Stimulated activated memory B cell treated with anti-CD40 and anti-IgM and Interleukin-4, amounts not matched to agents 10 μg/mL and 1 μg/mL and 100 μg/mL, for 72 hours (primary cell): Measurements from ENCODE around the gene ZNF32.

Source experiments
- ATAC-seq: fragments of 150-1000 bp; cut with Tn5 transposase; 2 replicates; pipeline ENCODE4 v1.10.0; 2021
- H3K27ac Mint-ChIP-seq: one replicate; pipeline ENCODE4 v1.8.0; 2022; ENCODE audit warnings: mild to moderate bottlenecking, mixed read lengths
- H3K27me3 Mint-ChIP-seq: one replicate; pipeline ENCODE4 v1.8.0; 2022; ENCODE audit warnings: mixed read lengths
- H3K36me3 Mint-ChIP-seq: one replicate; pipeline ENCODE4 v1.8.0; 2022; ENCODE audit warnings: mixed read lengths
- H3K4me1 Mint-ChIP-seq: one replicate; pipeline ENCODE4 v1.8.0; 2022; ENCODE audit warnings: mixed read lengths
- H3K4me3 Mint-ChIP-seq: one replicate; pipeline ENCODE4 v1.8.0; 2022; ENCODE audit warnings: mild to moderate bottlenecking, moderate library complexity, mixed read lengths
- H3K9me3 Mint-ChIP-seq: one replicate; pipeline ENCODE4 v1.8.0; 2022; ENCODE audit warnings: mixed read lengths

ZNF32 gene

GRCh38 chr10:43686414-43686813 is 37.7 kb upstream of the ZNF32 start:
- Mint-ChIP-seq H3K4me3 (no peak overlapping the region), H3K27ac (no peak overlapping the region), H3K27me3 (peaks cover 54% of the 10 kb centered on the region), H3K4me1 (no peaks in the 10 kb centered on the region), H3K9me3 (no peaks in the 10 kb centered on the region), H3K36me3 (no peaks in the 10 kb centered on the region)
- ATAC-seq = no peak

- H3K36me3 Mint-ChIP-seq = no peaks in the 10 kb centered on the region
- peaks cover 58% of the 10 kb centered on the region for H3K27me3 Mint-ChIP-seq
- no peaks in the 10 kb centered on the region for H3K4me1 Mint-ChIP-seq
- H3K9me3 Mint-ChIP-seq = no peaks in the 10 kb centered on the region
- H3K4me3 Mint-ChIP-seq = no peak overlapping the region
- no peak for ATAC-seq
- no peak overlapping the region for H3K27ac Mint-ChIP-seq
These were observed 37.1 kb upstream of the ZNF32 start for GRCh38 chr10:43685744-43686143.

- H3K27me3 Mint-ChIP-seq = peaks cover 65% of the 10 kb centered on the region
- H3K9me3 Mint-ChIP-seq = no peaks in the 10 kb centered on the region
- H3K4me1 Mint-ChIP-seq = no peaks in the 10 kb centered on the region
- H3K36me3 Mint-ChIP-seq = no peaks in the 10 kb centered on the region
- no peak overlapping the region for H3K27ac Mint-ChIP-seq
- no peak for ATAC-seq
- H3K4me3 Mint-ChIP-seq = no peak overlapping the region
These were observed 35.5 kb upstream of the ZNF32 start for GRCh38 chr10:43684292-43684559.

- H3K9me3 Mint-ChIP-seq = no peaks in the 10 kb centered on the region
- H3K27ac Mint-ChIP-seq = no peak overlapping the region
- peaks cover 65% of the 10 kb centered on the region for H3K27me3 Mint-ChIP-seq
- no peaks in the 10 kb centered on the region for H3K4me1 Mint-ChIP-seq
- H3K4me3 Mint-ChIP-seq = no peak overlapping the region
- ATAC-seq = no peak
- no peaks in the 10 kb centered on the region for H3K36me3 Mint-ChIP-seq
These were observed 35.0 kb upstream of the ZNF32 start for GRCh38 chr10:43683451-43684291.

GRCh38 chr10:43682956-43683355 is 34.3 kb upstream of the ZNF32 start:
- H3K4me3 Mint-ChIP-seq = no peak overlapping the region
- ATAC-seq = no peak
- H3K27ac Mint-ChIP-seq = no peak overlapping the region
- no peaks in the 10 kb centered on the region for H3K4me1 Mint-ChIP-seq
- H3K27me3 Mint-ChIP-seq = peaks cover 61% of the 10 kb centered on the region
- H3K9me3 Mint-ChIP-seq = no peaks in the 10 kb centered on the region
- no peaks in the 10 kb centered on the region for H3K36me3 Mint-ChIP-seq

- H3K36me3 Mint-ChIP-seq = no peaks in the 10 kb centered on the region
- ATAC-seq = no peak
- no peaks in the 10 kb centered on the region for H3K9me3 Mint-ChIP-seq
- no peak overlapping the region for H3K27ac Mint-ChIP-seq
- peaks cover 48% of the 10 kb centered on the region for H3K27me3 Mint-ChIP-seq
- no peak overlapping the region for H3K4me3 Mint-ChIP-seq
- no peaks in the 10 kb centered on the region for H3K4me1 Mint-ChIP-seq
These were observed 33.0 kb upstream of the ZNF32 start for GRCh38 chr10:43681721-43682120.

- no peaks in the 10 kb centered on the region for H3K4me1 Mint-ChIP-seq
- no peak overlapping the region for H3K4me3 Mint-ChIP-seq
- no peaks in the 10 kb centered on the region for H3K36me3 Mint-ChIP-seq
- no peak overlapping the region for H3K27ac Mint-ChIP-seq
- H3K27me3 Mint-ChIP-seq = peaks cover 43% of the 10 kb centered on the region
- no peak for ATAC-seq
- no peaks in the 10 kb centered on the region for H3K9me3 Mint-ChIP-seq
These were observed 32.5 kb upstream of the ZNF32 start for GRCh38 chr10:43681220-43681619.

- Mint-ChIP-seq H3K36me3 (no peaks in the 10 kb centered on the region), H3K9me3 (no peaks in the 10 kb centered on the region), H3K4me3 (no peak overlapping the region), H3K4me1 (no peaks in the 10 kb centered on the region), H3K27ac (no peak overlapping the region), H3K27me3 (peaks cover 43% of the 10 kb centered on the region)
- ATAC-seq = no peak
These were observed 31.4 kb upstream of the ZNF32 start for GRCh38 chr10:43680035-43680434.

GRCh38 chr10:43679509-43679908 is 30.8 kb upstream of the ZNF32 start:
- no peak overlapping the region for H3K4me3 Mint-ChIP-seq
- ATAC-seq = no peak
- no peak overlapping the region for H3K27ac Mint-ChIP-seq
- no peaks in the 10 kb centered on the region for H3K36me3 Mint-ChIP-seq
- peaks cover 43% of the 10 kb centered on the region for H3K27me3 Mint-ChIP-seq
- no peaks in the 10 kb centered on the region for H3K9me3 Mint-ChIP-seq
- no peaks in the 10 kb centered on the region for H3K4me1 Mint-ChIP-seq

- no peak overlapping the region for H3K4me3 Mint-ChIP-seq
- no peak overlapping the region for H3K27ac Mint-ChIP-seq
- no peaks in the 10 kb centered on the region for H3K4me1 Mint-ChIP-seq
- peaks cover 42% of the 10 kb centered on the region for H3K27me3 Mint-ChIP-seq
- H3K36me3 Mint-ChIP-seq = no peaks in the 10 kb centered on the region
- ATAC-seq = no peak
- H3K9me3 Mint-ChIP-seq = no peaks in the 10 kb centered on the region
These were observed 30.0 kb upstream of the ZNF32 start for GRCh38 chr10:43678654-43679053.

- no peaks in the 10 kb centered on the region for H3K36me3 Mint-ChIP-seq
- H3K4me1 Mint-ChIP-seq = no peaks in the 10 kb centered on the region
- H3K27ac Mint-ChIP-seq = no peak overlapping the region
- H3K9me3 Mint-ChIP-seq = no peaks in the 10 kb centered on the region
- ATAC-seq = no peak
- H3K27me3 Mint-ChIP-seq = peaks cover 36% of the 10 kb centered on the region
- H3K4me3 Mint-ChIP-seq = no peak overlapping the region
These were observed 28.2 kb upstream of the ZNF32 start for GRCh38 chr10:43676901-43677300.

- no peaks in the 10 kb centered on the region for H3K36me3 Mint-ChIP-seq
- peaks cover 5% of the 10 kb centered on the region for H3K4me1 Mint-ChIP-seq
- H3K9me3 Mint-ChIP-seq = no peaks in the 10 kb centered on the region
- ATAC-seq = no peak
- H3K4me3 Mint-ChIP-seq = no peak overlapping the region
- no peak overlapping the region for H3K27ac Mint-ChIP-seq
- peaks cover 36% of the 10 kb centered on the region for H3K27me3 Mint-ChIP-seq
These were observed 27.6 kb upstream of the ZNF32 start for GRCh38 chr10:43676331-43676730.

- H3K36me3 Mint-ChIP-seq = no peaks in the 10 kb centered on the region
- H3K27ac Mint-ChIP-seq = no peak overlapping the region
- no peak overlapping the region for H3K4me3 Mint-ChIP-seq
- no peak for ATAC-seq
- H3K27me3 Mint-ChIP-seq = peaks cover 41% of the 10 kb centered on the region
- H3K9me3 Mint-ChIP-seq = no peaks in the 10 kb centered on the region
- peaks cover 5% of the 10 kb centered on the region for H3K4me1 Mint-ChIP-seq
These were observed 26.0 kb upstream of the ZNF32 start for GRCh38 chr10:43674553-43675210.

GRCh38 chr10:43673471-43673870 is 24.8 kb upstream of the ZNF32 start:
- H3K4me1 Mint-ChIP-seq = peaks cover 5% of the 10 kb centered on the region
- H3K27ac Mint-ChIP-seq = no peak overlapping the region
- ATAC-seq = no peak
- peaks cover 46% of the 10 kb centered on the region for H3K27me3 Mint-ChIP-seq
- H3K36me3 Mint-ChIP-seq = no peaks in the 10 kb centered on the region
- no peak overlapping the region for H3K4me3 Mint-ChIP-seq
- H3K9me3 Mint-ChIP-seq = no peaks in the 10 kb centered on the region

GRCh38 chr10:43671659-43672531 is 23.2 kb upstream of the ZNF32 start:
- H3K36me3 Mint-ChIP-seq = no peaks in the 10 kb centered on the region
- no peak overlapping the region for H3K4me3 Mint-ChIP-seq
- H3K27me3 Mint-ChIP-seq = peaks cover 54% of the 10 kb centered on the region
- H3K4me1 Mint-ChIP-seq = peaks cover 5% of the 10 kb centered on the region
- H3K27ac Mint-ChIP-seq = no peak overlapping the region
- H3K9me3 Mint-ChIP-seq = no peaks in the 10 kb centered on the region
- ATAC-seq = peak; percentile 58
